ENCODE data around the gene PRKAG2.

PRKAG2 gene

GRCh38 chr7:151901828-151902227, 24.9 kb upstream of the PRKAG2 start:
- TF ChIP-seq PAX5 (IDR thresholded peaks at IDR 0.05; ENCODE audit: insufficient read depth, low read length, severe bottlenecking) (no peak), POU2F2 (IDR thresholded peaks at IDR 0.05; ENCODE audit: low read depth, low read length) (no peak), SPI1 (IDR thresholded peaks at IDR 0.05; ENCODE audit: low read depth, low read length) (no peak), POLR2A (IDR thresholded peaks at IDR 0.05; ENCODE audit: low read depth, low read length) (no peak), POLR2AphosphoS5 (IDR thresholded peaks at IDR 0.05; ENCODE audit: low read depth, low read length) (no peak)
- no peak for FAIRE-seq
- no peak for DNase-seq (ENCODE audit: insufficient read length, low spot score)

- DNase-seq (ENCODE audit: insufficient read length, low spot score) = no peak
- no peak for FAIRE-seq
- TF ChIP-seq POLR2A (IDR thresholded peaks at IDR 0.05; ENCODE audit: low read depth, low read length) (no peak), TAF1 (IDR thresholded peaks at IDR 0.05; ENCODE audit: low read depth, low read length) (no peak), SPI1 (IDR thresholded peaks at IDR 0.05; ENCODE audit: low read depth, low read length) (no peak), PAX5 (IDR thresholded peaks at IDR 0.05; ENCODE audit: insufficient read depth, low read length, severe bottlenecking) (no peak), POU2F2 (IDR thresholded peaks at IDR 0.05; ENCODE audit: low read depth, low read length) (no peak), POLR2AphosphoS5 (IDR thresholded peaks at IDR 0.05; ENCODE audit: low read depth, low read length) (no peak)
These were observed 24.2 kb upstream of the PRKAG2 start for GRCh38 chr7:151900986-151901621.

DNA sequence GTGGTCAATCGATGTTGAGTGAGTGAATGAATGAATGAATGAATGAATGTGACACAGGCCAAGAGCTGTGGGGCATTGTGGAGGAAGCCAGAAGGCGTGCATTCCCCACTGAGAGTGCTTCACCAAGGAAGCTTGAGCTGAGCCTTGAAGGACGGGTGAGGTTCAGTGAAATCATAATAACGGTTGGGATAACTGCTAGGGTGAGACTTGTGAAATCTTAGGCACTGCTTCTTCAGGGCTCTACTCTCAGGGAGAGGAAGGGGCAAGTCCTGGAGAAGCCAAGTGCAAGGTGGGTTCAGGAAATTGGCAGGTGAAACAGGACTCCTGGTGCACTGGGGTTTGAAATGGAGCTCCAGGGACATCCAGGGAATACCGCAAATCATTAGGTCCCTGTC, 23.7 kb upstream of the PRKAG2 start:
- no peak for TF ChIP-seq POLR2A (IDR thresholded peaks at IDR 0.05; ENCODE audit: low read depth, low read length)
- TF ChIP-seq POU2F2 (IDR thresholded peaks at IDR 0.05; ENCODE audit: low read depth, low read length) = no peak
- TF ChIP-seq POLR2AphosphoS5 (IDR thresholded peaks at IDR 0.05; ENCODE audit: low read depth, low read length) = no peak
- no peak for TF ChIP-seq TAF1 (IDR thresholded peaks at IDR 0.05; ENCODE audit: low read depth, low read length)
- no peak for TF ChIP-seq SPI1 (IDR thresholded peaks at IDR 0.05; ENCODE audit: low read depth, low read length)
- no peak for TF ChIP-seq PAX5 (IDR thresholded peaks at IDR 0.05; ENCODE audit: insufficient read depth, low read length, severe bottlenecking)
- no peak for FAIRE-seq
- no peak for DNase-seq (ENCODE audit: insufficient read length, low spot score)

- no peak for TF ChIP-seq PAX5 (IDR thresholded peaks at IDR 0.05; ENCODE audit: insufficient read depth, low read length, severe bottlenecking)
- no peak for TF ChIP-seq POU2F2 (IDR thresholded peaks at IDR 0.05; ENCODE audit: low read depth, low read length)
- no peak for TF ChIP-seq POLR2A (IDR thresholded peaks at IDR 0.05; ENCODE audit: low read depth, low read length)
- TF ChIP-seq TAF1 (IDR thresholded peaks at IDR 0.05; ENCODE audit: low read depth, low read length) = no peak
- TF ChIP-seq POLR2AphosphoS5 (IDR thresholded peaks at IDR 0.05; ENCODE audit: low read depth, low read length) = no peak
- TF ChIP-seq SPI1 (IDR thresholded peaks at IDR 0.05; ENCODE audit: low read depth, low read length) = no peak
- FAIRE-seq (no peak), DNase-seq (ENCODE audit: insufficient read length, low spot score) (no peak)
These were observed 22.8 kb upstream of the PRKAG2 start for GRCh38 chr7:151899513-151900360.

DNA sequence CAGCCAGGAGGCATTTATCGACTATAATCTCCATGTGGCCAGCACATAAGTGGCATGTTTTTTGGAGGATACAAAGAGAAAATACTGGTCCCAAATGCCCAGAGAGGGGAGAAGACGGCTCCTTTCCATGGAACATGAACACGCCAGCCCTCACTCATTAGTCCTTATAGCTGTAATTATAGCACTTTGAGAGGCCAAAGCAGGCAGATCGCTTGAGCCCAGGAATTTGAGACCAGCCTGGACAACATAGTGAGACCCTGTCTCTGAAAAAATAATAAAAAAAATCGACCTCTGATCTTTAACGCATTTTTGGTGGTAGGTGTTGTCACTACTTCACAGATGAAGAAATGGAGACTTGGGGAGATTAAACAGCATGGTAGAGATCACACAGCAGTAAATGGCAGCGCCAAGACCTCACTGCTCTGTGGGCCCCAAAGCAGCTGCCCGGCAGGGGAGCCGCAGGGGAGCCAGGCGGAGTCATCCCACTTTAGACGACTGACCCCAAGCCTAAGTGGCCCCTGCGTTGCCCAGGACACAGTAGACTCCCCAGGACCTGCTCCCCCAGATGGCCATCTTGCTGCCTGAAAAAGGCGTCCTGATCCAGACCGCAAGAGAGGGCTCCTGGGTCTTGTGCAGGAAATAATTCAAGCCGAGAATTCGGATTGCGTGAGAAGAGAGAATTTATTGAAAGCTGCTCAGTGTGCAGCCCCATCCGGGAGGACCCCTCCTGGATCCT, 21.2 kb upstream of the PRKAG2 start:
- FAIRE-seq = no peak
- TF ChIP-seq POLR2AphosphoS5 (IDR thresholded peaks at IDR 0.05; ENCODE audit: low read depth, low read length) (no peak), POU2F2 (IDR thresholded peaks at IDR 0.05; ENCODE audit: low read depth, low read length) (no peak), POLR2A (IDR thresholded peaks at IDR 0.05; ENCODE audit: low read depth, low read length) (no peak), TAF1 (IDR thresholded peaks at IDR 0.05; ENCODE audit: low read depth, low read length) (no peak), PAX5 (IDR thresholded peaks at IDR 0.05; ENCODE audit: insufficient read depth, low read length, severe bottlenecking) (no peak), SPI1 (IDR thresholded peaks at IDR 0.05; ENCODE audit: low read depth, low read length) (no peak)
- DNase-seq (ENCODE audit: insufficient read length, low spot score) = no peak

DNA sequence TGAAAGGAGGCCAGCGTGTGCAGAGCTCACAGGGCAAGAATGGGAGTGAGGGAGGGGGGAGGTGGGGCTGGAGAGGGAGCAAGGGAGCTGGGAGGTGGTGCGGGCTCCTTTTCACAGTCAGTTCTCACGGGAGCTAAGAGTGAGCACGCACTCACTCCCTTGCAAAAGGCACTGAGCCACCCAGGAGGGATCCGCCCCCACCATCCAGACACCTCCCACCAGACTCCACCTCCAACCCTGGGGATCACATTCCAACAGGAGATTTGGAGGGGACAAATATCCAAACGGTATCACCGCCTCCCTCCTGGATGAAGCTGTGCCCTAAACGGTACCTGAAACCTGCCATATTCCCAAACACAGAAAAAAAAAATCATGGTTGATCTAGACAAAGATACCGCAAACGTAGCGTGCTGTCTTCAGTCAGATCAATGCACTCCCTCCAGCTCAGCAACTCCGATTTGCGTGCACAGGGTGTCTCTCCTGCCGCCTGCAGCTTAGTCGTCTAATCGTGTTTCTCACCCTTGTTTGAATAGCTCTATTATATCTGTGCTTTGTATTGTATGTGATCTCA, 20.3 kb upstream of the PRKAG2 start:
- FAIRE-seq = no peak
- no peak for TF ChIP-seq POLR2A (IDR thresholded peaks at IDR 0.05; ENCODE audit: low read depth, low read length)
- TF ChIP-seq PAX5 (IDR thresholded peaks at IDR 0.05; ENCODE audit: insufficient read depth, low read length, severe bottlenecking) = no peak
- no peak for TF ChIP-seq TAF1 (IDR thresholded peaks at IDR 0.05; ENCODE audit: low read depth, low read length)
- no peak for TF ChIP-seq SPI1 (IDR thresholded peaks at IDR 0.05; ENCODE audit: low read depth, low read length)
- no peak for TF ChIP-seq POU2F2 (IDR thresholded peaks at IDR 0.05; ENCODE audit: low read depth, low read length)
- no peak for TF ChIP-seq POLR2AphosphoS5 (IDR thresholded peaks at IDR 0.05; ENCODE audit: low read depth, low read length)
- DNase-seq (ENCODE audit: insufficient read length, low spot score) = no peak

DNA sequence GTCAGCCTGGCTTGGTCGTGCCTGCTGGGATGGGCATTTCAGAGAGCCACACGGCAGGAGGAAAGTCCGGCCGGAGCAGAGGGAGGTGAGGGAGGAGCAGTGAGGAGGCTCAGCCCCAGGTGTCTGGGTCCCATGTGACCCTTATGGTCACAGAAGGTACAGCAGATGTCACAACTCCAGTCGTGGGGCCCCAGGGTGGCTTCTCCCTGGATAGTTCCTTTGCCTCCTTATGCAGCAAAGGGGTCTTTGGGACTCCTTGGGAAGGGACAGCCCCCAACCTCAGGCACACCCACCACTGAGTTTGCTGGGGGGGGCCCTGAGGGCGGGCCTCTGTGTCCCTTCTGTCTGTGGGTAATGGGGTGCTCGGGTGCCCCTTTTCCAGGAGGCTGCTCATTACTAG, 19.6 kb upstream of the PRKAG2 start:
- DNase-seq (ENCODE audit: insufficient read length, low spot score) (no peak), FAIRE-seq (no peak)
- no peak for TF ChIP-seq PAX5 (IDR thresholded peaks at IDR 0.05; ENCODE audit: insufficient read depth, low read length, severe bottlenecking)
- no peak for TF ChIP-seq TAF1 (IDR thresholded peaks at IDR 0.05; ENCODE audit: low read depth, low read length)
- TF ChIP-seq POLR2AphosphoS5 (IDR thresholded peaks at IDR 0.05; ENCODE audit: low read depth, low read length) = no peak
- no peak for TF ChIP-seq SPI1 (IDR thresholded peaks at IDR 0.05; ENCODE audit: low read depth, low read length)
- TF ChIP-seq POLR2A (IDR thresholded peaks at IDR 0.05; ENCODE audit: low read depth, low read length) = no peak
- TF ChIP-seq POU2F2 (IDR thresholded peaks at IDR 0.05; ENCODE audit: low read depth, low read length) = no peak

DNA sequence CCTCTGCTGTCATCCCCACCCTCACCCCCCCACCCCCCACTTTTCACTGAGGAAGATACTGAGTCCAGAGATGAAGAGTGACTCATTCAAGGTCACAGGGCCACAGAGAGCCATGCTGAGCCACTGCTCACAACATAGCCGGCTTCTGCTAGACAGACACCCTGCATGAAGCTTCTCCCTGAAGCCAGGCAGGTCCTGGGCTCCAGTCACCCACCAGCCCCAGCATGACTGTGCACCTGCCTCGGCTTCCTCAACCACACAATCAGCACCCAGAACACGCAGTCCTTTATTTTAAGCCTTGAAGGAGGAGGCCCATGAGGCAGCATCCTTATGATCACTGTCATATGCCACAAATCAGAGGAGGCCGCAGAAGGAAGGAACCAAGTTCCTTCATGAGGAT, 19.2 kb upstream of the PRKAG2 start:
- TF ChIP-seq PAX5 (IDR thresholded peaks at IDR 0.05; ENCODE audit: insufficient read depth, low read length, severe bottlenecking) = no peak
- no peak for TF ChIP-seq POLR2AphosphoS5 (IDR thresholded peaks at IDR 0.05; ENCODE audit: low read depth, low read length)
- TF ChIP-seq SPI1 (IDR thresholded peaks at IDR 0.05; ENCODE audit: low read depth, low read length) = no peak
- TF ChIP-seq POU2F2 (IDR thresholded peaks at IDR 0.05; ENCODE audit: low read depth, low read length) = no peak
- TF ChIP-seq POLR2A (IDR thresholded peaks at IDR 0.05; ENCODE audit: low read depth, low read length) = no peak
- TF ChIP-seq TAF1 (IDR thresholded peaks at IDR 0.05; ENCODE audit: low read depth, low read length) = no peak
- FAIRE-seq = no peak
- DNase-seq (ENCODE audit: insufficient read length, low spot score) = no peak

All from GM12891 (cell line).